K562 (cell line): ENCODE data around the gene GRHPR. TPM values are rescaled to one million over a fixed set of nuclear protein-coding genes. Genes with fewer than 3 reads are reported as not detected.
A peak's percentile ranks its signal among the peaks of the same experiment; 100 is the strongest.

Source experiments
- ETV1 ChIP-seq: fragments of 450-650 bp; conservative IDR thresholded peaks from 2 replicates; pipeline ENCODE4 v1.6.1; 2016; ENCODE audit warnings: missing genetic modification characterization, control low read depth, low read depth, missing compliant biosample characterization
- NFYB ChIP-seq: IDR thresholded peaks from 2 replicates; pipeline ENCODE4 v1.6.1; 2011; ENCODE audit warnings: mild to moderate bottlenecking, moderate library complexity; ENCODE audit not compliant: insufficient read length; ENCODE audit errors: extremely low read depth
- SNIP1 ChIP-seq: fragments of 450-650 bp; IDR thresholded peaks from 2 replicates; pipeline ENCODE4 v1.7.1; 2017; ENCODE audit warnings: low read depth, mild to moderate bottlenecking
- STAG1 ChIP-seq: sonication (generic); formaldehyde crosslinking; IDR thresholded peaks from 2 replicates; pipeline ENCODE4 v1.5.0; 2020; ENCODE audit warnings: missing genetic modification reagents, borderline replicate concordance
- polyA plus RNA-seq, 8 experiments: library from polyadenylated mRNA; depleted of rRNA in 4 of 8; stranded (reverse) in 5 of 8; unstranded in 3 of 8; fragments of >200 nt; fragmentation: Nextera tagmentation in 2 of 8; fragmentation: Illumina TruSeq in 1 of 8; extraction: Ambion mirVana in 2 of 8; extraction: Trizol in 1 of 8; gene quantifications; 2 replicates each; pipeline versions ENCODE4 v1.2.1 to v1.2.3, GENCODE V29; 2011 to 2014; ENCODE audit warnings: inconsistent platforms in 1 of 8, missing spikeins in 1 of 8
- total RNA-seq, 7 experiments: library from RNA; depleted of rRNA in 6 of 7; stranded (reverse); fragments of >200 nt in 6 of 7; fragmentation: Illumina TruSeq in 2 of 7; extraction: Trizol in 2 of 7; gene quantifications; 2 replicates each; pipeline versions ENCODE4 v1.2.1 to v1.2.3, GENCODE V29; 2011 to 2021; ENCODE audit warnings: low replicate concordance in 1 of 7
- TF ChIP-seq, protein P1 (sequence below): fragments of 200-600 bp; sonication (generic); IDR thresholded peaks from one replicate; pipeline ENCODE4 v1.6.1; 2012; ENCODE audit warnings: mild to moderate bottlenecking, low read depth, low read length, inconsistent platforms
- TF ChIP-seq, protein P2 (sequence below), 2 experiments: fragments of 450-650 bp; conservative IDR thresholded peaks; 2 replicates each; pipeline ENCODE4 v1.6.1; 2017; ENCODE audit warnings: mild to moderate bottlenecking in 2 of 2, moderate library complexity in 2 of 2
- TF ChIP-seq, protein P3 (sequence below): sonication (generic); formaldehyde crosslinking; IDR thresholded peaks from 2 replicates; pipeline ENCODE4 v1.8.0; 2022; ENCODE audit warnings: mild to moderate bottlenecking, missing genetic modification reagents
- TF ChIP-seq, protein P4 (sequence below): IDR thresholded peaks from 2 replicates; pipeline ENCODE4 v1.6.1; 2014; ENCODE audit warnings: antibody characterized with exemption

GRHPR gene
- total and polyA plus RNA-seq, 9 of the 15 experiments (the other 6 are each of a cell fraction or from before 2014, with no cell fraction given), result 38.9 to 144 (median 120) TPM

DNA sequence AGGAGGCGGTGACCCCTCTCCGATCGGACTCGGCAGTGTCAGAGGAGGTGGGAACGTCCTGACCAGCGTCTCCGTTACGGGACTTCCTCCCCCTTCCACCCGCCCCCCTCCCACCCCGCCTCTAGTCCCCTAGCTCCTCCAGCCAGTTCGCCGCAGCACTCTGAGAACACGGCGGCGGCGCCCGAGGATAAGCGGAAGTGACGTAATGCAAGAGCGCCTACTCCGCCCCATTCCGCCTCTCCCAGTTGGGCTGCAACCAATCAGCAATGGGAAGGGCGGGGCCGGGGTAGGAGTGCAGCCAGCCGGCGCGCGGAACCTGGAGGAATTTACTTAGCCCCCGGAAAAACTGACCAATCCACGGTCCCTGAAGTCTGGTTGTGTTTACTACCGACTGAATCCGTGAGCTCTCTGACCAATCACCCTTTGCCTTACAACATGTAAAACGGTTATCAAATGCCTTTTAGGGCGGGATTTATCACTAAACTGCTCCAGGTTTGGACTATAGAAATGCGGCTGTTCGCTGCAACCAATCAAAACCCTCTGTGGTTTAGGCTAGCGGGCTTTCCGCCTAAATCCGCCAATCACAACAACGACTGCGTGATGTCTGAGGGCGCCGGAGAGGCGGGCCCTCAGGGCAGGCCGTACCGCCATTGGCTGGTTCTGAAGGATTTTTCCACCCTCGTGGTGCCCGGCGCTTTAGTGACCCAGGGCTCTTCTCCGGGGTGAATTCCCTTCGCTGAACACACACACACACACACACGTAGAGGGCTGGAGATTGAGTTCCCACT is 42.9 kb downstream of the GRHPR start, which contains the start of gene ZBTB5 (continued):
- TF ChIP-seq, protein P1, sequence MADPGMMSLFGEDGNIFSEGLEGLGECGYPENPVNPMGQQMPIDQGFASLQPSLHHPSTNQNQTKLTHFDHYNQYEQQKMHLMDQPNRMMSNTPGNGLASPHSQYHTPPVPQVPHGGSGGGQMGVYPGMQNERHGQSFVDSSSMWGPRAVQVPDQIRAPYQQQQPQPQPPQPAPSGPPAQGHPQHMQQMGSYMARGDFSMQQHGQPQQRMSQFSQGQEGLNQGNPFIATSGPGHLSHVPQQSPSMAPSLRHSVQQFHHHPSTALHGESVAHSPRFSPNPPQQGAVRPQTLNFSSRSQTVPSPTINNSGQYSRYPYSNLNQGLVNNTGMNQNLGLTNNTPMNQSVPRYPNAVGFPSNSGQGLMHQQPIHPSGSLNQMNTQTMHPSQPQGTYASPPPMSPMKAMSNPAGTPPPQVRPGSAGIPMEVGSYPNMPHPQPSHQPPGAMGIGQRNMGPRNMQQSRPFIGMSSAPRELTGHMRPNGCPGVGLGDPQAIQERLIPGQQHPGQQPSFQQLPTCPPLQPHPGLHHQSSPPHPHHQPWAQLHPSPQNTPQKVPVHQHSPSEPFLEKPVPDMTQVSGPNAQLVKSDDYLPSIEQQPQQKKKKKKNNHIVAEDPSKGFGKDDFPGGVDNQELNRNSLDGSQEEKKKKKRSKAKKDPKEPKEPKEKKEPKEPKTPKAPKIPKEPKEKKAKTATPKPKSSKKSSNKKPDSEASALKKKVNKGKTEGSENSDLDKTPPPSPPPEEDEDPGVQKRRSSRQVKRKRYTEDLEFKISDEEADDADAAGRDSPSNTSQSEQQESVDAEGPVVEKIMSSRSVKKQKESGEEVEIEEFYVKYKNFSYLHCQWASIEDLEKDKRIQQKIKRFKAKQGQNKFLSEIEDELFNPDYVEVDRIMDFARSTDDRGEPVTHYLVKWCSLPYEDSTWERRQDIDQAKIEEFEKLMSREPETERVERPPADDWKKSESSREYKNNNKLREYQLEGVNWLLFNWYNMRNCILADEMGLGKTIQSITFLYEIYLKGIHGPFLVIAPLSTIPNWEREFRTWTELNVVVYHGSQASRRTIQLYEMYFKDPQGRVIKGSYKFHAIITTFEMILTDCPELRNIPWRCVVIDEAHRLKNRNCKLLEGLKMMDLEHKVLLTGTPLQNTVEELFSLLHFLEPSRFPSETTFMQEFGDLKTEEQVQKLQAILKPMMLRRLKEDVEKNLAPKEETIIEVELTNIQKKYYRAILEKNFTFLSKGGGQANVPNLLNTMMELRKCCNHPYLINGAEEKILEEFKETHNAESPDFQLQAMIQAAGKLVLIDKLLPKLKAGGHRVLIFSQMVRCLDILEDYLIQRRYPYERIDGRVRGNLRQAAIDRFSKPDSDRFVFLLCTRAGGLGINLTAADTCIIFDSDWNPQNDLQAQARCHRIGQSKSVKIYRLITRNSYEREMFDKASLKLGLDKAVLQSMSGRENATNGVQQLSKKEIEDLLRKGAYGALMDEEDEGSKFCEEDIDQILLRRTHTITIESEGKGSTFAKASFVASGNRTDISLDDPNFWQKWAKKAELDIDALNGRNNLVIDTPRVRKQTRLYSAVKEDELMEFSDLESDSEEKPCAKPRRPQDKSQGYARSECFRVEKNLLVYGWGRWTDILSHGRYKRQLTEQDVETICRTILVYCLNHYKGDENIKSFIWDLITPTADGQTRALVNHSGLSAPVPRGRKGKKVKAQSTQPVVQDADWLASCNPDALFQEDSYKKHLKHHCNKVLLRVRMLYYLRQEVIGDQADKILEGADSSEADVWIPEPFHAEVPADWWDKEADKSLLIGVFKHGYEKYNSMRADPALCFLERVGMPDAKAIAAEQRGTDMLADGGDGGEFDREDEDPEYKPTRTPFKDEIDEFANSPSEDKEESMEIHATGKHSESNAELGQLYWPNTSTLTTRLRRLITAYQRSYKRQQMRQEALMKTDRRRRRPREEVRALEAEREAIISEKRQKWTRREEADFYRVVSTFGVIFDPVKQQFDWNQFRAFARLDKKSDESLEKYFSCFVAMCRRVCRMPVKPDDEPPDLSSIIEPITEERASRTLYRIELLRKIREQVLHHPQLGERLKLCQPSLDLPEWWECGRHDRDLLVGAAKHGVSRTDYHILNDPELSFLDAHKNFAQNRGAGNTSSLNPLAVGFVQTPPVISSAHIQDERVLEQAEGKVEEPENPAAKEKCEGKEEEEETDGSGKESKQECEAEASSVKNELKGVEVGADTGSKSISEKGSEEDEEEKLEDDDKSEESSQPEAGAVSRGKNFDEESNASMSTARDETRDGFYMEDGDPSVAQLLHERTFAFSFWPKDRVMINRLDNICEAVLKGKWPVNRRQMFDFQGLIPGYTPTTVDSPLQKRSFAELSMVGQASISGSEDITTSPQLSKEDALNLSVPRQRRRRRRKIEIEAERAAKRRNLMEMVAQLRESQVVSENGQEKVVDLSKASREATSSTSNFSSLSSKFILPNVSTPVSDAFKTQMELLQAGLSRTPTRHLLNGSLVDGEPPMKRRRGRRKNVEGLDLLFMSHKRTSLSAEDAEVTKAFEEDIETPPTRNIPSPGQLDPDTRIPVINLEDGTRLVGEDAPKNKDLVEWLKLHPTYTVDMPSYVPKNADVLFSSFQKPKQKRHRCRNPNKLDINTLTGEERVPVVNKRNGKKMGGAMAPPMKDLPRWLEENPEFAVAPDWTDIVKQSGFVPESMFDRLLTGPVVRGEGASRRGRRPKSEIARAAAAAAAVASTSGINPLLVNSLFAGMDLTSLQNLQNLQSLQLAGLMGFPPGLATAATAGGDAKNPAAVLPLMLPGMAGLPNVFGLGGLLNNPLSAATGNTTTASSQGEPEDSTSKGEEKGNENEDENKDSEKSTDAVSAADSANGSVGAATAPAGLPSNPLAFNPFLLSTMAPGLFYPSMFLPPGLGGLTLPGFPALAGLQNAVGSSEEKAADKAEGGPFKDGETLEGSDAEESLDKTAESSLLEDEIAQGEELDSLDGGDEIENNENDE, result no peak
- TF ChIP-seq, protein P2, sequence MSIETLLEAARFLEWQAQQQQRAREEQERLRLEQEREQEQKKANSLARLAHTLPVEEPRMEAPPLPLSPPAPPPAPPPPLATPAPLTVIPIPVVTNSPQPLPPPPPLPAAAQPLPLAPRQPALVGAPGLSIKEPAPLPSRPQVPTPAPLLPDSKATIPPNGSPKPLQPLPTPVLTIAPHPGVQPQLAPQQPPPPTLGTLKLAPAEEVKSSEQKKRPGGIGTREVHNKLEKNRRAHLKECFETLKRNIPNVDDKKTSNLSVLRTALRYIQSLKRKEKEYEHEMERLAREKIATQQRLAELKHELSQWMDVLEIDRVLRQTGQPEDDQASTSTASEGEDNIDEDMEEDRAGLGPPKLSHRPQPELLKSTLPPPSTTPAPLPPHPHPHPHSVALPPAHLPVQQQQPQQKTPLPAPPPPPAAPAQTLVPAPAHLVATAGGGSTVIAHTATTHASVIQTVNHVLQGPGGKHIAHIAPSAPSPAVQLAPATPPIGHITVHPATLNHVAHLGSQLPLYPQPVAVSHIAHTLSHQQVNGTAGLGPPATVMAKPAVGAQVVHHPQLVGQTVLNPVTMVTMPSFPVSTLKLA (conservative IDR thresholded peaks at IDR 0.05), result no peak
- TF ChIP-seq, protein P3, sequence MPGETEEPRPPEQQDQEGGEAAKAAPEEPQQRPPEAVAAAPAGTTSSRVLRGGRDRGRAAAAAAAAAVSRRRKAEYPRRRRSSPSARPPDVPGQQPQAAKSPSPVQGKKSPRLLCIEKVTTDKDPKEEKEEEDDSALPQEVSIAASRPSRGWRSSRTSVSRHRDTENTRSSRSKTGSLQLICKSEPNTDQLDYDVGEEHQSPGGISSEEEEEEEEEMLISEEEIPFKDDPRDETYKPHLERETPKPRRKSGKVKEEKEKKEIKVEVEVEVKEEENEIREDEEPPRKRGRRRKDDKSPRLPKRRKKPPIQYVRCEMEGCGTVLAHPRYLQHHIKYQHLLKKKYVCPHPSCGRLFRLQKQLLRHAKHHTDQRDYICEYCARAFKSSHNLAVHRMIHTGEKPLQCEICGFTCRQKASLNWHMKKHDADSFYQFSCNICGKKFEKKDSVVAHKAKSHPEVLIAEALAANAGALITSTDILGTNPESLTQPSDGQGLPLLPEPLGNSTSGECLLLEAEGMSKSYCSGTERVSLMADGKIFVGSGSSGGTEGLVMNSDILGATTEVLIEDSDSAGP (CRISPR knock-in tag), result no peak
- no peak for TF ChIP-seq SNIP1
- 0 out of 2 replicates have a peak, but pooled peaks have one; percentile 28 for TF ChIP-seq ETV1 (tag)
- TF ChIP-seq, protein P4, sequence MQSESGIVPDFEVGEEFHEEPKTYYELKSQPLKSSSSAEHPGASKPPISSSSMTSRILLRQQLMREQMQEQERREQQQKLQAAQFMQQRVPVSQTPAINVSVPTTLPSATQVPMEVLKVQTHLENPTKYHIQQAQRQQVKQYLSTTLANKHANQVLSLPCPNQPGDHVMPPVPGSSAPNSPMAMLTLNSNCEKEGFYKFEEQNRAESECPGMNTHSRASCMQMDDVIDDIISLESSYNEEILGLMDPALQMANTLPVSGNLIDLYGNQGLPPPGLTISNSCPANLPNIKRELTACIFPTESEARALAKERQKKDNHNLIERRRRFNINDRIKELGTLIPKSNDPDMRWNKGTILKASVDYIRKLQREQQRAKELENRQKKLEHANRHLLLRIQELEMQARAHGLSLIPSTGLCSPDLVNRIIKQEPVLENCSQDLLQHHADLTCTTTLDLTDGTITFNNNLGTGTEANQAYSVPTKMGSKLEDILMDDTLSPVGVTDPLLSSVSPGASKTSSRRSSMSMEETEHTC, result no peak
- TF ChIP-seq STAG1 (CRISPR knock-in tag), result no peak
- peak; percentile 97 for TF ChIP-seq NFYB
